Medulla oblongata (tissue), 1 donor: ENCODE data around the gene OVCA2.

Source experiments
- DNase-seq: peaks from one replicate; pipeline ENCODE4 v3.0.0-alpha.2; 2015; ENCODE audit errors: extremely low spot score

The OVCA2 gene

GRCh38 chr17:2064980-2065785 is 23.4 kb downstream of the OVCA2 start:
- DNase-seq, result no peak

GRCh38 chr17:2065949-2066400 is 24.2 kb downstream of the OVCA2 start:
- no peak for DNase-seq

- DNase-seq, result no peak
These were observed 25.3 kb downstream of the OVCA2 start for GRCh38 chr17:2067048-2067561.

GRCh38 chr17:2067608-2068024 is 25.8 kb downstream of the OVCA2 start:
- no peak for DNase-seq

- no peak for DNase-seq
These were observed 26.3 kb downstream of the OVCA2 start for GRCh38 chr17:2068031-2068518.

GRCh38 chr17:2068519-2069051 is 26.8 kb downstream of the OVCA2 start:
- DNase-seq, result no peak

- no peak for DNase-seq
These were observed 28.6 kb downstream of the OVCA2 start for GRCh38 chr17:2070241-2071023.

- no peak for DNase-seq
These were observed 29.2 kb downstream of the OVCA2 start for GRCh38 chr17:2071024-2071385.

- no peak for DNase-seq
These were observed 29.8 kb downstream of the OVCA2 start for GRCh38 chr17:2071455-2072281.

- no peak for DNase-seq
These were observed 33.1 kb downstream of the OVCA2 start for GRCh38 chr17:2074919-2075318.

- DNase-seq, result no peak
These were observed 33.7 kb downstream of the OVCA2 start for GRCh38 chr17:2075336-2076086.

- no peak for DNase-seq
These were observed 34.5 kb downstream of the OVCA2 start for GRCh38 chr17:2076087-2076984.

GRCh38 chr17:2077040-2077439 is 35.2 kb downstream of the OVCA2 start:
- DNase-seq, result no peak

GRCh38 chr17:2081564-2081963 is 39.7 kb downstream of the OVCA2 start:
- no peak for DNase-seq

- DNase-seq, result no peak
These were observed 40.4 kb downstream of the OVCA2 start for GRCh38 chr17:2082003-2082781.

- peak; percentile 81 for DNase-seq
These were observed 41.8 kb downstream of the OVCA2 start for GRCh38 chr17:2083613-2084035.

- DNase-seq, result no peak
These were observed 42.4 kb downstream of the OVCA2 start for GRCh38 chr17:2084036-2084765.
